ENCODE data around the gene WDR49. TPM values are rescaled to one million over a fixed set of nuclear protein-coding genes. Genes with fewer than 3 reads are reported as not detected.

WDR49 gene
- total RNA-seq, 4 donors from 2014 or later: 0.26 to 0.52 TPM; not detected in 2

GRCh38 chr3:167575000-167575600 is 78.6 kb downstream of the WDR49 start:
- no peak overlapping the region for H3K4me3 ChIP-seq (ENCODE audit: low read depth, poor library complexity, severe bottlenecking)
- TF ChIP-seq POLR2A (IDR thresholded peaks at IDR 0.05): no peak
- TF ChIP-seq CTCF (IDR thresholded peaks at IDR 0.05): no peak
- intact Hi-C loops (cut with DNase I; ENCODE audit: low total_unique reads): no loop called here
- 78 to 87% methylated on average over 7 of the region's 7 CpGs for WGBS, 2 donors
- no peak for DNase-seq (ENCODE audit: low spot score in 2 of 2)

GRCh38 chr3:167572991-167573390 is 80.8 kb downstream of the WDR49 start:
- H3K4me3 ChIP-seq (ENCODE audit: low read depth, poor library complexity, severe bottlenecking): no peak overlapping the region
- WGBS, 2 donors: 38 to 54% methylated on average over 2 of the region's 2 CpGs
- TF ChIP-seq CTCF (IDR thresholded peaks at IDR 0.05): no peak
- TF ChIP-seq POLR2A (IDR thresholded peaks at IDR 0.05): no peak
- DNase-seq (ENCODE audit: low spot score in 2 of 2): no peak
- intact Hi-C loops (cut with DNase I; ENCODE audit: low total_unique reads): no loop called here

- DNase-seq (ENCODE audit: low spot score in 2 of 2): no peak
- WGBS, 2 donors: 90 to 97% methylated on average over 2 of the region's 2 CpGs
- intact Hi-C loops (cut with DNase I; ENCODE audit: low total_unique reads): no loop called here
- TF ChIP-seq CTCF (IDR thresholded peaks at IDR 0.05) (no peak), POLR2A (IDR thresholded peaks at IDR 0.05) (no peak)
- no peak overlapping the region for H3K4me3 ChIP-seq (ENCODE audit: low read depth, poor library complexity, severe bottlenecking)
Measured at GRCh38 chr3:167568634-167569033, 85.1 kb downstream of the WDR49 start.

- intact Hi-C loops (cut with DNase I; ENCODE audit: low total_unique reads): no loop called here
Measured at GRCh38 chr3:167565489-167565888, 88.3 kb downstream of the WDR49 start.

GRCh38 chr3:167564612-167565011 is 89.1 kb downstream of the WDR49 start:
- intact Hi-C loops (cut with DNase I; ENCODE audit: low total_unique reads): no loop called here
- H3K4me3 ChIP-seq (ENCODE audit: low read depth, poor library complexity, severe bottlenecking): no peak overlapping the region
- TF ChIP-seq CTCF (IDR thresholded peaks at IDR 0.05): no peak
- TF ChIP-seq POLR2A (IDR thresholded peaks at IDR 0.05): no peak
- DNase-seq (ENCODE audit: low spot score in 2 of 2): no peak
- WGBS, 2 donors: 55 to 62% methylated on average over 2 of the region's 2 CpGs

More at GRCh38 chr3:167565489-167565888, 88.3 kb downstream of the WDR49 start:
- no peak for DNase-seq (ENCODE audit: low spot score in 2 of 2)
- H3K4me3 ChIP-seq (ENCODE audit: low read depth, poor library complexity, severe bottlenecking): no peak overlapping the region
- 65 to 73% methylated on average over 1 of the region's 1 CpG for WGBS, 2 donors
- TF ChIP-seq CTCF (IDR thresholded peaks at IDR 0.05): no peak
- no peak for TF ChIP-seq POLR2A (IDR thresholded peaks at IDR 0.05)

GRCh38 chr3:167559924-167560323 is 93.8 kb downstream of the WDR49 start:
- 88 to 93% methylated on average over 4 of the region's 4 CpGs for WGBS, 2 donors
- no peak for TF ChIP-seq CTCF (IDR thresholded peaks at IDR 0.05)
- TF ChIP-seq POLR2A (IDR thresholded peaks at IDR 0.05): no peak
- no peak overlapping the region for H3K4me3 ChIP-seq (ENCODE audit: low read depth, poor library complexity, severe bottlenecking)
- DNase-seq (ENCODE audit: low spot score in 2 of 2): no peak
- intact Hi-C loops (cut with DNase I; ENCODE audit: low total_unique reads): no loop called here

All from lower leg skin (tissue), 4 donors.